Measurements from ENCODE around the gene FRMPD4. TPM values are rescaled to one million over a fixed set of nuclear protein-coding genes. Genes with fewer than 3 reads are reported as not detected.

The FRMPD4 gene
- total and polyA plus RNA-seq, 2 donors (not counting 1 experiment from before 2014, with no cell fraction given), result 0.50 to 1.5 TPM

DNA sequence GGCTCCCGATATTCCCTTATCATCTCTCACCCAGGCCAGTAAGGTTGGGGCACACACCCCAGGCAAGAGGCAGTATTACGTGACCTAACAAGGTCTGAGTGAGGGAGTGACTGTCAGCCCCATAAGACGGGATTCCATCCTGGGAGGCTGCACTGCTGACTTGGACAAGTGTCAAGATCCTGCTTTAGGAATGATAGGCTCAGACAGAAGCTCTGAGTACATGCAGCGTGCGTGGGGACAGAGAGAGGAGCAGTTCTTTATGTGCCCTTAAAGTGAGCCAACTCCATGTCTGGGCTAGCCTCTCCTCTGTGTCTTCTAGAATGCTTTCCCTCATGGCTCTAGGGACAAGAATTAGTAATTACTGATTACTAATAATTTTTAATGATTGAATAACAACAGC lies 510.7 kb downstream of the FRMPD4 start:
- Histone ChIP-seq H2AFZ (ENCODE audit: low read length) (no peak overlapping the region), H3K36me3 (ENCODE audit: control insufficient read depth, insufficient read depth, low read length) (no peaks in the 10 kb centered on the region), H3K27ac (ENCODE audit: insufficient read depth, low read length) (no peak overlapping the region), H4K20me1 (ENCODE audit: control insufficient read depth, extremely low read depth, insufficient read depth, low read length) (no peaks in the 10 kb centered on the region), H3K9ac (ENCODE audit: insufficient read depth, low read length) (no peak overlapping the region), H3K4me2 (ENCODE audit: extremely low read depth, insufficient read depth, low read length) (no peak overlapping the region), H3K27me3 (ENCODE audit: control insufficient read depth, insufficient read depth, low read length) (no peaks in the 10 kb centered on the region), H3K79me2 (ENCODE audit: control insufficient read depth, insufficient read depth, low read length) (no peaks in the 10 kb centered on the region), H3K9me3 (ENCODE audit: control insufficient read depth, insufficient read depth, low read depth, low read length) (no peaks in the 10 kb centered on the region), H3K4me1 (ENCODE audit: control insufficient read depth, extremely low read depth, insufficient read depth, low read length) (no peaks in the 10 kb centered on the region), H3K4me3 (replicated peaks in 1 of 4; ENCODE audit: control extremely low read depth in 1 of 4, insufficient read depth in 1 of 4, low read depth in 3 of 4, low read length in 4 of 4) (no peak overlapping the region)
- DNase-seq (ENCODE audit: low read depth in 2 of 2), result no peak
- no peak for TF ChIP-seq EZH2 (IDR thresholded peaks at IDR 0.05; ENCODE audit: low read length, missing control alignments)

DNA sequence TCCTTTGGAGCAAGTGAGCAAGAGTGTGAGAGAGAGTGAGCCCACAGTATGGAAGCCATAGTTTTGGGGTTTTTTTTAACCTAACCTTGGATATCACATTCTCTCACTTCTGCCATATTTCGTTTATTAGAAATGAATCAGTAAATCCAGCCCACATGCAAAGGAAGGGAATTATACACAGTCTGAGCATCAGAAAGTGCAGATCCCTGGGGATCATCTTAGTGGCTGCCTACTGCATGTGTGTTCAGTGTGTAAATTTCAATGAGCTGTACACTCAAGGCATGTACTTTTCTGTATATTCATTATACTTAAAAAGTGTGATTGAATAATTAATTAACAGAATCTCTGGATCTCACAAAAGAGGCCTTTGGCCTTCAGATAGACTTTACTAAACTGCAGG lies 519.2 kb downstream of the FRMPD4 start:
- no peaks in the 10 kb centered on the region for H3K4me1 ChIP-seq (ENCODE audit: control insufficient read depth, extremely low read depth, insufficient read depth, low read length)
- H4K20me1 ChIP-seq (ENCODE audit: control insufficient read depth, extremely low read depth, insufficient read depth, low read length), result no peaks in the 10 kb centered on the region
- no peaks in the 10 kb centered on the region for H3K79me2 ChIP-seq (ENCODE audit: control insufficient read depth, insufficient read depth, low read length)
- H3K27me3 ChIP-seq (ENCODE audit: control insufficient read depth, insufficient read depth, low read length), result no peaks in the 10 kb centered on the region
- no peak for TF ChIP-seq CTCF (conservative IDR thresholded peaks at IDR 0.05 in 1 of 2, IDR thresholded peaks at IDR 0.05 in 1 of 2; ENCODE audit: low read depth in 1 of 2, low read length in 2 of 2)
- TF ChIP-seq EZH2 (IDR thresholded peaks at IDR 0.05; ENCODE audit: low read length, missing control alignments), result no peak
- no peak overlapping the region for H3K4me2 ChIP-seq (ENCODE audit: extremely low read depth, insufficient read depth, low read length)
- H3K9ac ChIP-seq (ENCODE audit: insufficient read depth, low read length), result no peak overlapping the region
- no peaks in the 10 kb centered on the region for H3K9me3 ChIP-seq (ENCODE audit: control insufficient read depth, insufficient read depth, low read depth, low read length)
- DNase-seq (ENCODE audit: low read depth in 2 of 2), result no peak
- no peak overlapping the region for H3K27ac ChIP-seq (ENCODE audit: insufficient read depth, low read length)
- no peak overlapping the region for H2AFZ ChIP-seq (ENCODE audit: low read length)
- H3K4me3 ChIP-seq (replicated peaks in 1 of 4; ENCODE audit: control extremely low read depth in 1 of 4, insufficient read depth in 1 of 4, low read depth in 3 of 4, low read length in 4 of 4), result no peak overlapping the region
- H3K36me3 ChIP-seq (ENCODE audit: control insufficient read depth, insufficient read depth, low read length), result no peaks in the 10 kb centered on the region

DNA sequence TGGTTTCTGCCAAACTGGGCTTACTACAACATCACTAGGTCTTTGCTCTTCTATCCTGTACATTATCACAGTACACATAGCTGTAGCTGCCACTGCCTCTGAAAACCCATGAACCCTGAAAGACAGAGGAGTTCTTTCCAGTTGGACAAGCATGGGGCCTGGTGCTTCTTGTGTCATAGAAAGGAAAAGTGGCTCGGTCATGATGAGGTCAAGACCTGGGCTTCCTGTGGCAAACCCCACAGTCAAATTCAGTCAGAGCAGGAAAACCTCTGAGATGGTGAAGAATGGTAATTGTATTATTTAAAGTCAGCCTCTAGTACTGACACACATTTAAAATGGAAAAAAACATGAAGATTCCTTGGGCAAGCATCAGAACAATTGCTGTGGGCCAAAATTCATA lies 519.6 kb downstream of the FRMPD4 start:
- no peaks in the 10 kb centered on the region for H3K27me3 ChIP-seq (ENCODE audit: control insufficient read depth, insufficient read depth, low read length)
- no peak for DNase-seq (ENCODE audit: low read depth in 2 of 2)
- H3K4me3 ChIP-seq (replicated peaks in 1 of 4; ENCODE audit: control extremely low read depth in 1 of 4, insufficient read depth in 1 of 4, low read depth in 3 of 4, low read length in 4 of 4), result no peak overlapping the region
- no peaks in the 10 kb centered on the region for H3K36me3 ChIP-seq (ENCODE audit: control insufficient read depth, insufficient read depth, low read length)
- H2AFZ ChIP-seq (ENCODE audit: low read length), result no peak overlapping the region
- H3K4me2 ChIP-seq (ENCODE audit: extremely low read depth, insufficient read depth, low read length), result no peak overlapping the region
- no peaks in the 10 kb centered on the region for H3K9me3 ChIP-seq (ENCODE audit: control insufficient read depth, insufficient read depth, low read depth, low read length)
- TF ChIP-seq CTCF (conservative IDR thresholded peaks at IDR 0.05 in 1 of 2, IDR thresholded peaks at IDR 0.05 in 1 of 2; ENCODE audit: low read depth in 1 of 2, low read length in 2 of 2) (no peak), EZH2 (IDR thresholded peaks at IDR 0.05; ENCODE audit: low read length, missing control alignments) (no peak)
- no peaks in the 10 kb centered on the region for H3K79me2 ChIP-seq (ENCODE audit: control insufficient read depth, insufficient read depth, low read length)
- H4K20me1 ChIP-seq (ENCODE audit: control insufficient read depth, extremely low read depth, insufficient read depth, low read length), result no peaks in the 10 kb centered on the region
- H3K9ac ChIP-seq (ENCODE audit: insufficient read depth, low read length), result no peak overlapping the region
- no peak overlapping the region for H3K27ac ChIP-seq (ENCODE audit: insufficient read depth, low read length)
- no peaks in the 10 kb centered on the region for H3K4me1 ChIP-seq (ENCODE audit: control insufficient read depth, extremely low read depth, insufficient read depth, low read length)
